ENCODE data around the gene SUPV3L1. TPM values are rescaled to one million over a fixed set of nuclear protein-coding genes. Genes with fewer than 3 reads are reported as not detected.

The SUPV3L1 gene
- total RNA-seq, 4 donors from 2014 or later, result 23.4 to 53.7 (median 34.9) TPM

GRCh38 chr10:69142983-69143382 lies 37.1 kb upstream of the SUPV3L1 start:
- DNase-seq (ENCODE audit: low spot score in 2 of 2), result no peak
- no peaks in the 10 kb centered on the region for H3K36me3 ChIP-seq
- H3K4me1 ChIP-seq, result peaks cover 0 to 8% (median 0%) of the 10 kb centered on the region in 4 donors
- H3K9me3 ChIP-seq, result no peaks in the 10 kb centered on the region
- no peak overlapping the region for H3K27ac ChIP-seq
- no peak overlapping the region for H3K4me3 ChIP-seq
- 67 to 68% methylated on average over 3 of the region's 3 CpGs for WGBS, 2 donors
- no peaks in the 10 kb centered on the region for H3K27me3 ChIP-seq
- no peak for TF ChIP-seq CTCF (IDR thresholded peaks at IDR 0.05)
- no peak for TF ChIP-seq EP300 (IDR thresholded peaks at IDR 0.05)
- no peak for TF ChIP-seq POLR2A (IDR thresholded peaks at IDR 0.05)

- no peaks in the 10 kb centered on the region for H3K27me3 ChIP-seq
- WGBS, 2 donors, result 100% methylated on average over 1 of the region's 1 CpG
- H3K36me3 ChIP-seq, result no peaks in the 10 kb centered on the region
- no peak for TF ChIP-seq POLR2A (IDR thresholded peaks at IDR 0.05)
- no peak for TF ChIP-seq EP300 (IDR thresholded peaks at IDR 0.05)
- no peak for TF ChIP-seq CTCF (IDR thresholded peaks at IDR 0.05)
- H3K4me1 ChIP-seq, result peaks cover 0 to 8% (median 0%) of the 10 kb centered on the region in 4 donors
- no peaks in the 10 kb centered on the region for H3K9me3 ChIP-seq
- H3K4me3 ChIP-seq, result no peak overlapping the region
- H3K27ac ChIP-seq, result no peak overlapping the region
- no peak for DNase-seq (ENCODE audit: low spot score in 2 of 2)
Measured at GRCh38 chr10:69145329-69145728, 34.7 kb upstream of the SUPV3L1 start.

GRCh38 chr10:69145864-69146263 lies 34.2 kb upstream of the SUPV3L1 start:
- DNase-seq (ENCODE audit: low spot score in 2 of 2), result no peak
- 94 to 97% methylated on average over 8 of the region's 8 CpGs for WGBS, 2 donors
- no peaks in the 10 kb centered on the region for H3K9me3 ChIP-seq

GRCh38 chr10:69146759-69147158 lies 33.3 kb upstream of the SUPV3L1 start:
- Histone ChIP-seq H3K4me1 (peaks cover 0 to 8% (median 0%) of the 10 kb centered on the region in 4 donors), H3K27me3 (no peaks in the 10 kb centered on the region), H3K27ac (no peak overlapping the region), H3K9me3 (no peaks in the 10 kb centered on the region), H3K4me3 (no peak overlapping the region), H3K36me3 (no peaks in the 10 kb centered on the region)
- no peak for DNase-seq (ENCODE audit: low spot score in 2 of 2)
- 58 to 59% methylated on average over 2 of the region's 2 CpGs for WGBS, 2 donors
- TF ChIP-seq POLR2A (IDR thresholded peaks at IDR 0.05) (no peak), EP300 (IDR thresholded peaks at IDR 0.05) (no peak), CTCF (IDR thresholded peaks at IDR 0.05) (no peak)

More at GRCh38 chr10:69145864-69146263, 34.2 kb upstream of the SUPV3L1 start:
- Histone ChIP-seq H3K4me1 (peaks cover 0 to 8% (median 0%) of the 10 kb centered on the region in 4 donors), H3K27me3 (no peaks in the 10 kb centered on the region), H3K27ac (no peak overlapping the region), H3K36me3 (no peaks in the 10 kb centered on the region), H3K4me3 (no peak overlapping the region)
- no peak for TF ChIP-seq EP300 (IDR thresholded peaks at IDR 0.05)

GRCh38 chr10:69151984-69152383 lies 28.1 kb upstream of the SUPV3L1 start:
- Histone ChIP-seq H3K27me3 (no peaks in the 10 kb centered on the region), H3K36me3 (no peaks in the 10 kb centered on the region), H3K4me1 (peaks cover 0 to 8% (median 0%) of the 10 kb centered on the region in 4 donors), H3K4me3 (no peak overlapping the region), H3K9me3 (no peaks in the 10 kb centered on the region), H3K27ac (no peak overlapping the region)
- no peak for TF ChIP-seq EP300 (IDR thresholded peaks at IDR 0.05)
- no peak for TF ChIP-seq CTCF (IDR thresholded peaks at IDR 0.05)
- no peak for DNase-seq (ENCODE audit: low spot score in 2 of 2)
- 94 to 97% methylated on average over 3 of the region's 3 CpGs for WGBS, 2 donors

GRCh38 chr10:69153227-69153626 lies 26.8 kb upstream of the SUPV3L1 start:
- no peak for DNase-seq (ENCODE audit: low spot score in 2 of 2)
- H3K27me3 ChIP-seq, result no peaks in the 10 kb centered on the region
- no peaks in the 10 kb centered on the region for H3K9me3 ChIP-seq
- H3K4me1 ChIP-seq, result no peaks in the 10 kb centered on the region
- H3K27ac ChIP-seq, result no peak overlapping the region
- H3K36me3 ChIP-seq, result peaks cover 0 to 2% (median 2%) of the 10 kb centered on the region in 3 donors
- TF ChIP-seq EP300 (IDR thresholded peaks at IDR 0.05) (no peak), CTCF (IDR thresholded peaks at IDR 0.05) (no peak), POLR2A (IDR thresholded peaks at IDR 0.05) (no peak)
- WGBS, 2 donors, result 75 to 77% methylated on average over 6 of the region's 6 CpGs
- H3K4me3 ChIP-seq, result no peak overlapping the region

Data from tibial nerve (tissue), 4 donors.